Breast epithelium (tissue), 4 donors: Measurements from ENCODE around the gene CNOT10. TPM values are rescaled to one million over a fixed set of nuclear protein-coding genes. Genes with fewer than 3 reads are reported as not detected.
"Not testable (repeated sequence)": the region's sequence is repeated elsewhere in the genome, so short reads cannot be mapped to it uniquely, and the experiment has no call there.

Experiments used
- DNase-seq, 2 donors: peaks; one replicate each; pipeline ENCODE4 v3.0.0-alpha.2; 2019; ENCODE audit warnings: low spot score in 2 of 2
- H3K27ac ChIP-seq, 2 donors: fragments of 200-600 bp; sonication (generic) in 1 of 2; one replicate each; pipeline ENCODE4 v1.5.1; 2016 to 2019; ENCODE audit warnings: mild to moderate bottlenecking in 1 of 2
- H3K27me3 ChIP-seq, 2 donors: fragments of 200-600 bp; sonication (generic) in 1 of 2; one replicate each; pipeline versions ENCODE4 v1.5.1 to v1.6.0; 2017 to 2019; ENCODE audit warnings: control low read depth in 1 of 2, mild to moderate bottlenecking in 1 of 2
- H3K36me3 ChIP-seq: fragments of 200-600 bp; one replicate; pipeline ENCODE4 v1.5.1; 2019
- H3K4me1 ChIP-seq, 2 donors: fragments of 200-600 bp; sonication (generic); one replicate each; pipeline ENCODE4 v1.5.1; 2016 to 2019; ENCODE audit warnings: control low read depth in 1 of 2
- H3K4me3 ChIP-seq, 3 donors: fragments of 200-600 bp; sonication (generic); 1 replicate in 2 of 3; 2 replicates in 1 of 3; pipeline ENCODE4 v1.5.1; 2016 to 2019; ENCODE audit warnings: mild to moderate bottlenecking in 3 of 3, moderate library complexity in 2 of 3
- H3K9me3 ChIP-seq, 2 donors: fragments of 200-600 bp; sonication (generic) in 1 of 2; one replicate each; pipeline ENCODE4 v1.5.1; 2016 to 2019; ENCODE audit warnings: control low read depth in 1 of 2
- POLR2A ChIP-seq: fragments of 450-650 bp; IDR thresholded peaks from one replicate; pipeline ENCODE4 v1.6.1; 2016; ENCODE audit warnings: antibody characterized with exemption, mild to moderate bottlenecking, moderate library complexity
- POLR2AphosphoS5 ChIP-seq, 3 donors: sonication (generic); formaldehyde crosslinking; IDR thresholded peaks; one replicate each; pipeline ENCODE4 v1.6.1; 2017; ENCODE audit warnings: antibody characterized with exemption in 3 of 3
- intact Hi-C: fragments of 100-400 bp; cut with DNase I; formaldehyde crosslinking; loops from one replicate; pipeline ENCODE4 v1.15.1; 2023; ENCODE audit warnings: low total_unique reads
- total RNA-seq, 3 donors: library from RNA; depleted of rRNA; stranded (reverse); fragments of >200 nt; gene quantifications; one replicate each; pipeline ENCODE4 v1.1.0, GENCODE V29; 2016
- TF ChIP-seq, protein P1 (sequence below), 3 donors: fragments of 450-650 bp; IDR thresholded peaks; one replicate each; pipeline ENCODE4 v1.5.1; 2016 to 2017; ENCODE audit warnings: antibody characterized with exemption in 3 of 3, mild to moderate bottlenecking in 3 of 3, moderate library complexity in 3 of 3

Gene CNOT10
- total RNA-seq, 3 donors from 2014 or later: 18.4 to 37.9 (median 26.2) TPM

GRCh38 chr3:32662647-32663046, 22.3 kb upstream of the CNOT10 start:
- H3K36me3 ChIP-seq: no peaks in the 10 kb centered on the region
- no peak overlapping the region for H3K27ac ChIP-seq
- H3K9me3 ChIP-seq: no peaks in the 10 kb centered on the region
- TF ChIP-seq POLR2A (no peak), POLR2AphosphoS5 (IDR thresholded peaks at IDR 0.05) (no peak)
- TF ChIP-seq, protein P1, sequence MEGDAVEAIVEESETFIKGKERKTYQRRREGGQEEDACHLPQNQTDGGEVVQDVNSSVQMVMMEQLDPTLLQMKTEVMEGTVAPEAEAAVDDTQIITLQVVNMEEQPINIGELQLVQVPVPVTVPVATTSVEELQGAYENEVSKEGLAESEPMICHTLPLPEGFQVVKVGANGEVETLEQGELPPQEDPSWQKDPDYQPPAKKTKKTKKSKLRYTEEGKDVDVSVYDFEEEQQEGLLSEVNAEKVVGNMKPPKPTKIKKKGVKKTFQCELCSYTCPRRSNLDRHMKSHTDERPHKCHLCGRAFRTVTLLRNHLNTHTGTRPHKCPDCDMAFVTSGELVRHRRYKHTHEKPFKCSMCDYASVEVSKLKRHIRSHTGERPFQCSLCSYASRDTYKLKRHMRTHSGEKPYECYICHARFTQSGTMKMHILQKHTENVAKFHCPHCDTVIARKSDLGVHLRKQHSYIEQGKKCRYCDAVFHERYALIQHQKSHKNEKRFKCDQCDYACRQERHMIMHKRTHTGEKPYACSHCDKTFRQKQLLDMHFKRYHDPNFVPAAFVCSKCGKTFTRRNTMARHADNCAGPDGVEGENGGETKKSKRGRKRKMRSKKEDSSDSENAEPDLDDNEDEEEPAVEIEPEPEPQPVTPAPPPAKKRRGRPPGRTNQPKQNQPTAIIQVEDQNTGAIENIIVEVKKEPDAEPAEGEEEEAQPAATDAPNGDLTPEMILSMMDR (IDR thresholded peaks at IDR 0.05): no peak
- intact Hi-C loops: no loop called here
- H3K4me1 ChIP-seq: no peaks in the 10 kb centered on the region
- no peak overlapping the region for H3K4me3 ChIP-seq
- H3K27me3 ChIP-seq: no peaks in the 10 kb centered on the region
- DNase-seq: no peak

- H3K9me3 ChIP-seq, H3K36me3 ChIP-seq, H3K27me3 ChIP-seq, intact Hi-C loops, H3K4me3 ChIP-seq, H3K4me1 ChIP-seq, H3K27ac ChIP-seq, DNase-seq: not testable (repeated sequence)
- TF ChIP-seq, protein P1 (IDR thresholded peaks at IDR 0.05): peak; percentile 32 to 69 (median 41)
Measured at GRCh38 chr3:32664630-32665075, 20.3 kb upstream of the CNOT10 start.

- Histone ChIP-seq H3K27ac (no peak overlapping the region), H3K4me3 (no peak overlapping the region), H3K4me1 (no peaks in the 10 kb centered on the region), H3K27me3 (no peaks in the 10 kb centered on the region), H3K9me3 (peaks cover 0 to 6% of the 10 kb centered on the region in 2 donors), H3K36me3 (no peaks in the 10 kb centered on the region)
- intact Hi-C loops: no loop called here
- TF ChIP-seq, protein P1 (IDR thresholded peaks at IDR 0.05): no peak
- no peak for TF ChIP-seq POLR2A
- DNase-seq: no peak
Measured at GRCh38 chr3:32667072-32667582, 17.9 kb upstream of the CNOT10 start.

DNA sequence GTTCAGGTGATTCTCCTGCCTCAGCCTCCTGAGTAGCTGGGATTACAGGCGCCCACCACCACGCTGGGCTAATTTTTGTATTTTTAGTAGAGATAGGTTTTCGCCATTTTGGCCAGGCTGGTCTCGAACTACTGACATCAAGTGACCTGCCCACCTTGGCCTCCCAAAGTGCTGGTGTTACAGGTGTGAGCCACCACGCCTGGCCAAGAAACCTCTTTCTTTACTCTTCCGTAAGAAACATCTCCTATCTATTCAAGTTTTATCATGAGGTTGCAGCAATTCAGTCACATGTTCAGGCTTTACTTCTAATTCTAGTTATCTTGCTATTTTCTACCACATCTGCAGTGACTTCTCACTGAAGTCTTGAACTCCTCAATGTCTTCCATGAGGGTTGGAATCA, 15.8 kb upstream of the CNOT10 start:
- H3K4me3 ChIP-seq, H3K27ac ChIP-seq, H3K4me1 ChIP-seq, H3K36me3 ChIP-seq, H3K9me3 ChIP-seq, intact Hi-C loops, H3K27me3 ChIP-seq, DNase-seq: not testable (repeated sequence)

DNA sequence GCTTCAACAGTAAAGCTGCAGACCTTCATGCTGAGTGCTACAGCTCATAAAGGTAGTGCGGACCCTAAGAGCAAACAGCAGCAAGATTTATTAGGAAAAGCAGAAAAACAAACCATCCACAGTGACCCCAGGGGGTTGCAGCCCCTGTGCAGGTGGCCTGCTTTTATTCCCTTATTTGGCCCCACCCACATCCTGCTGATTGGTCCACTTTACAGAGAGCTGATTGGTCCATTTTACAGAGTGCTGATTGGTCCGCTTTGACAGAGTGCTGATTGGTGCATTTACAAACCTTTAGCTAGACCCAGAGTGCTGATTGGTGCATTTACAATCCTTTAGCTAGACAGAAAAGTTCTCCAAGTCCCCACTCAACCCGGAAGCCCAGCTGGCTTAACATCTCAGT, 11.3 kb upstream of the CNOT10 start:
- intact Hi-C loops, DNase-seq, H3K9me3 ChIP-seq, H3K36me3 ChIP-seq, H3K27ac ChIP-seq, H3K4me1 ChIP-seq, H3K27me3 ChIP-seq, H3K4me3 ChIP-seq: not testable (repeated sequence)

DNA sequence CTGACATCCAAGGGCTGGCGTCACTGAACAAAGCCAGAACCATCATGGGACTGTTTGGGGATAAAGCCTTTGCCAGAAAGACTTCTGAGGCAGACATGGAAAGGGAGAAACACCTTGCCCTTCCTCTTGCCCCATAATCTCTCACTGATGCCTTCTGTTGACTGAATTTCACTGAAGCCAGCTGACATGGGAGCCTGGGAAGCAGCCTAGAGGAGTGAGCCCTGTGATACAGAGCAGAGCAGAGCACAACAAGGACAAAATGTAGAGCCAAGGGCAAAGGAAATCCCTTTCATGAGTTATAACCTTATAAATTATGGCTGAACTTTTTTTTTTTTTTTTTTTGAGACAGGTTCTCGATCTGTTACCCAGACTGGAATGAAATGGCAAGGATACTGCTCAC, 9.8 kb upstream of the CNOT10 start:
- Histone ChIP-seq H3K9me3 (peaks cover 0 to 2% of the 10 kb centered on the region in 2 donors), H3K27me3 (no peaks in the 10 kb centered on the region), H3K4me3 (no peak overlapping the region), H3K4me1 (no peaks in the 10 kb centered on the region), H3K36me3 (no peaks in the 10 kb centered on the region), H3K27ac (no peak overlapping the region)
- intact Hi-C loops: no loop called here
- no peak for DNase-seq
- TF ChIP-seq, protein P1 (IDR thresholded peaks at IDR 0.05): no peak
- TF ChIP-seq POLR2A (no peak), POLR2AphosphoS5 (IDR thresholded peaks at IDR 0.05) (no peak)
